PC-9 (cell line): ENCODE results near the gene SEC62. TPM values are rescaled to one million over a fixed set of nuclear protein-coding genes. Genes with fewer than 3 reads are reported as not detected.

ENCODE experiments used
- BruUV-seq: library from RNA; stranded (reverse); fragments of 400-500 nt; replicated peaks from 2 replicates; lab custom pipeline; 2021; lab: Mats Ljungman, UMichigan
- CTCF ChIA-PET: fragments of 300-600 bp; sonication (Branson Sonifier 250); formaldehyde crosslinking; loops from one replicate; lab custom pipeline; 2022; ENCODE audit warnings: antibody characterized with exemption; lab: Charles Lee
- POLR2A ChIA-PET: fragments of 300-600 bp; sonication (Branson Sonifier 250); formaldehyde crosslinking; loops from one replicate; lab custom pipeline; 2022; ENCODE audit warnings: antibody characterized with exemption; ENCODE audit not compliant: unreplicated experiment; lab: Charles Lee
- DNase-seq, 2 experiments: peaks; one replicate each; pipeline versions ENCODE4 v3.0.0 to v3.0.0-alpha.2; 2015 to 2022; ENCODE audit warnings: mixed read lengths in 1 of 2
- H2AFZ ChIP-seq: fragments of 200-600 bp; sonication (generic); 2 replicates; pipeline ENCODE4 v1.8.1; 2017; ENCODE audit warnings: antibody characterized with exemption
- H3F3A ChIP-seq: fragments of 200-600 bp; sonication (generic); 2 replicates; pipeline ENCODE4 v1.8.1; 2017; ENCODE audit warnings: antibody characterized with exemption, mild to moderate bottlenecking, low read depth; ENCODE audit not compliant: insufficient read depth
- H3K27ac ChIP-seq: fragments of 200-600 bp; sonication (generic); 2 replicates; pipeline ENCODE4 v1.6.1; 2016; ENCODE audit warnings: mixed run types
- H3K27me3 ChIP-seq: fragments of 200-600 bp; sonication (generic); 2 replicates; pipeline ENCODE4 v1.6.1; 2016; ENCODE audit warnings: low read depth, mixed run types; ENCODE audit not compliant: insufficient read depth
- H3K36me3 ChIP-seq: fragments of 200-600 bp; sonication (generic); 2 replicates; pipeline ENCODE4 v1.6.1; 2016; ENCODE audit warnings: low read depth, mixed run types
- H3K4me1 ChIP-seq: fragments of 200-600 bp; sonication (generic); replicated peaks from 2 replicates; pipeline ENCODE4 v1.6.1; 2016; ENCODE audit warnings: mixed run types; ENCODE audit not compliant: insufficient read depth
- H3K4me2 ChIP-seq: fragments of 200-600 bp; sonication (generic); 2 replicates; pipeline ENCODE4 v1.6.1; 2017; ENCODE audit warnings: mixed run types
- H3K4me3 ChIP-seq: fragments of 200-600 bp; sonication (generic); 2 replicates; pipeline ENCODE4 v1.6.1; 2016; ENCODE audit warnings: mixed run types
- H3K79me2 ChIP-seq: fragments of 200-600 bp; sonication (generic); 2 replicates; pipeline ENCODE4 v1.6.1; 2017; ENCODE audit warnings: low read depth, mixed run types
- H3K9me2 ChIP-seq: fragments of 200-600 bp; sonication (generic); 2 replicates; pipeline ENCODE4 v1.8.1; 2017; ENCODE audit warnings: mild to moderate bottlenecking; ENCODE audit not compliant: insufficient read depth
- H3K9me3 ChIP-seq: fragments of 200-600 bp; sonication (generic); 2 replicates; pipeline ENCODE4 v1.8.1; 2016; ENCODE audit warnings: low read depth; ENCODE audit not compliant: insufficient read depth
- H4K20me1 ChIP-seq: fragments of 200-600 bp; sonication (generic); 2 replicates; pipeline ENCODE4 v1.8.1; 2017; ENCODE audit not compliant: insufficient read depth
- CTCF ChIP-seq: fragments of 200-600 bp; sonication (generic); conservative IDR thresholded peaks from 2 replicates; pipeline ENCODE4 v1.6.1; 2017; ENCODE audit warnings: mixed run types, antibody characterized with exemption, mild to moderate bottlenecking, moderate library complexity
- EZH2 ChIP-seq: fragments of 200-600 bp; sonication (generic); IDR thresholded peaks from 2 replicates; pipeline ENCODE4 v1.8.0; 2017; ENCODE audit warnings: antibody characterized with exemption, low read depth
- intact Hi-C: fragments of 100-400 bp; cut with micrococcal nuclease; formaldehyde crosslinking; loops from one replicate; pipeline ENCODE4 v1.10.0; 2022; ENCODE audit not compliant: unreplicated experiment
- total RNA-seq: library from RNA; stranded (reverse); gene quantifications from 2 replicates; pipeline ENCODE4 v1.2.3, GENCODE V29; 2021

The SEC62 gene
- total RNA-seq, 1 experiment from 2014 or later = 99.6 TPM

GRCh38 chr3:170023165-170023564 lies 56.6 kb downstream of the SEC62 start:
- CTCF ChIA-PET = no interaction called here

DNA sequence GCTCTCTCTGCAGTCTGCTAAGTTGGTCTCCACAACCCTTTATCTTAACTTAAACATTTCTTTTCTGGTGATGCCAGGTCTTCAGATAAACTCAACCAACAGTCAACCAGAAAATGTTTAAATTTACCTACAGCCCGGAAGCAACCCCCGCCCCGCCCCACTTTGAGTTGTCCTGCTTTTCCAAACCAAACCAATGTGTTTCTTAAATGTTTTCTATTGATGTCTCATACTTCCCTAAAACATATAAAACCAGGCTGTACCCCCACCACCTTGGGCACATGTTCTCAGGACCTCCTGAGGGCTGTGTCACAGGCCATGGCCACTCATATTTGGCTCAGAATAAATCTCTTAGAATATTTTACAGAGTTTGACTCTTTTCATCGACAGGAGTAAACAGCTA lies 58.0 kb downstream of the SEC62 start:
- CTCF ChIA-PET = no interaction called here

More at GRCh38 chr3:170023165-170023564, 56.6 kb downstream of the SEC62 start:
- no peak overlapping the region for H3K4me2 ChIP-seq
- DNase-seq = no peak
- H3K27ac ChIP-seq = no peak overlapping the region
- no peaks in the 10 kb centered on the region for H3F3A ChIP-seq
- H3K9me3 ChIP-seq = no peaks in the 10 kb centered on the region
- POLR2A ChIA-PET = no interaction called here
- no peaks in the 10 kb centered on the region for H3K9me2 ChIP-seq
- no peak overlapping the region for H3K4me3 ChIP-seq
- H2AFZ ChIP-seq = no peak overlapping the region
- intact Hi-C loops = no loop called here
- no peaks in the 10 kb centered on the region for H4K20me1 ChIP-seq
- no TSS peak for BruUV-seq
- H3K27me3 ChIP-seq = no peaks in the 10 kb centered on the region
- H3K36me3 ChIP-seq = no peaks in the 10 kb centered on the region
- H3K79me2 ChIP-seq = no peaks in the 10 kb centered on the region
- TF ChIP-seq CTCF (no peak), EZH2 (no peak)
- H3K4me1 ChIP-seq = no peaks in the 10 kb centered on the region

DNA sequence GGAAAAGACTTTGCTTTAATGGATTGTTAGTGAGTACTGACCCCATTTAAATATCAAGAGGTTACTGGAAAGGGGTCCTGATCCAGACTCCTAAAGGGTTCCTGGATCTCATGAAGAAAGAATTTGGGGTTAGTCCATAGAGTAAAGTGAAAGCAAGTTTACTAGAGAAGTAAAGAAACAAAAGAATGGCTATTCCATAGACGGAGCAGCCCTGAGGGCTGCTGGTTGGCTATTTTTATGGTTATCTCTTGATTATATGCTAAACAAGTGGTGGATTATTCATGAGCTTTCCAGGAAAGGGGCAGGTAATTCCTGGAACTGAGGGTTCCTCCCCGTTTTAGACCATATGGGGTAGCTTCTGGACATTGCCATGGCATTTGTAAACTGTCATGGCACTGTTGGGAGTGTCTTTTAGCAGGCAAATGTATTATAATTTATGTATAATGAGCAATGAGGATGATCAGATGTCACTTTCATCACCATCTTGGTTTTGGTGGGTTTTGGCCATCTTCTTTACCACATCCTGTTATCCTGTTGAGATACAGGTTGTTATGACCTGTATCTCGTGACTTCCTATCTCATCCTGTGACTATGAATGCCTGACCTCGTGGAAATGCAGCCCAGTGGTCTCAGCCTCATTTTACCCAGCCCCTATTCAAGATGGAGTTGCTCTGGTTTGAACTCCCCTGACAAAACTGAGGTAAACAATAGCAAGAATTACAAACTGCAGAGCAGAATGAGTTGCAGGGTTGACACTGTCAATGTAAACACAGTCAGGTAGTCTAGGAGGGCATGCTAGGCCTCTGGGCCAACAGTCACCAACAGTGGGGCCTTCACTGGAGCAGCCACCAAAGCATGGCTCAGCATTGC lies 60.9 kb downstream of the SEC62 start:
- H3K27ac ChIP-seq = no peak overlapping the region
- H3K9me2 ChIP-seq = no peaks in the 10 kb centered on the region
- H4K20me1 ChIP-seq = no peaks in the 10 kb centered on the region
- H3K4me3 ChIP-seq = no peak overlapping the region
- no peak for DNase-seq
- H3K9me3 ChIP-seq = no peaks in the 10 kb centered on the region
- no peaks in the 10 kb centered on the region for H3K27me3 ChIP-seq
- no peaks in the 10 kb centered on the region for H3K79me2 ChIP-seq
- H3K4me2 ChIP-seq = no peak overlapping the region
- no TSS peak for BruUV-seq
- H3K36me3 ChIP-seq = no peaks in the 10 kb centered on the region
- no peaks in the 10 kb centered on the region for H3K4me1 ChIP-seq
- CTCF ChIA-PET = no interaction called here
- TF ChIP-seq EZH2 = no peak
- no peak for TF ChIP-seq CTCF
- POLR2A ChIA-PET = no interaction called here
- no peaks in the 10 kb centered on the region for H3F3A ChIP-seq
- H2AFZ ChIP-seq = no peak overlapping the region; the same call in 1 of the 2 replicates
- intact Hi-C loops = no loop called here

More for the DNA sequence above, 58.0 kb downstream of the SEC62 start:
- DNase-seq = no peak
- H3K9me3 ChIP-seq = no peaks in the 10 kb centered on the region
- intact Hi-C loops = no loop called here
- H3K27me3 ChIP-seq = no peaks in the 10 kb centered on the region
- POLR2A ChIA-PET = no interaction called here
- H3K27ac ChIP-seq = no peak overlapping the region
- no peak overlapping the region for H3K4me2 ChIP-seq
- no peaks in the 10 kb centered on the region for H3K79me2 ChIP-seq
- H2AFZ ChIP-seq = no peak overlapping the region
- no peaks in the 10 kb centered on the region for H3K36me3 ChIP-seq
- H3K4me3 ChIP-seq = no peak overlapping the region
- H3F3A ChIP-seq = no peaks in the 10 kb centered on the region
- H3K4me1 ChIP-seq = no peaks in the 10 kb centered on the region
- BruUV-seq = no TSS peak
- no peak for TF ChIP-seq EZH2
- no peak for TF ChIP-seq CTCF
- H3K9me2 ChIP-seq = no peaks in the 10 kb centered on the region
- no peaks in the 10 kb centered on the region for H4K20me1 ChIP-seq
